ENCODE results near the gene DNAH2.

DNAH2 gene

GRCh38 chr17:7873051-7873450, 155.5 kb downstream of the DNAH2 start:
- no peak for DNase-seq (ENCODE audit: low spot score)

DNA sequence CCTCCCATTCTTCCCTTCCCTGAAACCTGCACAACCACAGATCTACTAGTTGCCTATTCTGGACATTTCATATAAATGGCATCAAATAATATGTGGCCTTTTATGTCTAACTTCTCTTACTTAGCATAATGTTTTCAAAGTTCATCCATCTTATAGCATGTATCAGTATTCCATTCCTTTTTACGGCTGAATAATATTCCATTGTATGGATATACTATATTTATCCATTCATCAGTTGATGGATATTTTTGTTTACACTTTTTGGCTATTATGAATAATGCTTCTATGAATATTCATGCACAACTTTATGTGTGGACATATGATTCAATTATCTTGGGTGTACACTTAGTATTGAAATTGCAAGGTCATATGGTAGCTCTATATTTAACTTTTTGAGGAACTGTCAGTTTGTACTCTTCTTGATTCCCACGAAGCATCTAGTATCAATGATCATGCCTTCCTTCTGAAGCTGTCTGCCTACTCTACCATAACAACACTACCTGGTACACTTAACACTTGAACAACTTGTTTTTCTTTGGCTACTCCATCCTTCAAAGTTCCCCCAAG, 158.3 kb downstream of the DNAH2 start:
- DNase-seq (ENCODE audit: low spot score) = no peak

GRCh38 chr17:7878234-7878633, 160.7 kb downstream of the DNAH2 start:
- no peak for DNase-seq (ENCODE audit: low spot score)

GRCh38 chr17:7880076-7880868, 162.7 kb downstream of the DNAH2 start:
- no peak for DNase-seq (ENCODE audit: low spot score)

DNA sequence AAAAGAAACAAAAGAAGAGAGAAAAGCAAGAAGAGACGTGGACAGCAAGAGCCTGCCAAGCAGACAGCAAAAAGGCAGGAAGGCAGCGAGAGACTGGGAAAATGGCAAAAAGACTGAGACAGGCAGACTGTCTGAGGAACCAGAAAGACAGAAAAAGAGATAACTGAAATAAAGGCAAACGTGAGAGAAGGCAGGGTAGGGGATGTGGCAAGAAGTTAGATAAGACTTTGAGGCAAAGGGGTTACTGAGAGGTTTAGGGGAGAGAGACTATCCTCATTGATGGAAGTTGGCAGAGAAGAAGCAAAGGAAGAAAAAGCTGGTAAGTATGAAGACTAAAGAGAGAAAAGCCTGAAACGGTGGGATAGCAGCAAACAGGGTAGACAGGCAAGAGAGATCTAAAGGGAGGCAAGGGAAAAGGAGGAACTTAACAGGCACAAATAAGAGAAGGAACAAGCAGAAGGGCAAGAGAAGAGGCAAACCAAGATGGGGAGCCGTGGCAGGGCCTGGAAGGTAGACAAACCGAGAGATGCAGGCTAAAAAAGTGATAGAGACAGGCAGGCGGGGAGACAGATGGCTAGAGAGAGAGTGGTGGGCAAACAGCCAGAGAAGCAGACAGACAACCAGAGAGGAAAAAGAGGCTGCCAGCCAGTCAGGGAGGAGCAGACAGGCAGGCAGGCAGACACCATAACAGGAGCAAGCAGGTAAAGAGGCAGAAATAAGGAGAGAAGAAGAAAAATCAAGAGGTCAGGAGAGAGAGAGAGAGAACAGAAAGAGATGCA, 163.9 kb downstream of the DNAH2 start:
- DNase-seq (ENCODE audit: low spot score) = no peak

- DNase-seq (ENCODE audit: low spot score) = no peak
Measured at GRCh38 chr17:7882068-7882467, 164.5 kb downstream of the DNAH2 start.

DNA sequence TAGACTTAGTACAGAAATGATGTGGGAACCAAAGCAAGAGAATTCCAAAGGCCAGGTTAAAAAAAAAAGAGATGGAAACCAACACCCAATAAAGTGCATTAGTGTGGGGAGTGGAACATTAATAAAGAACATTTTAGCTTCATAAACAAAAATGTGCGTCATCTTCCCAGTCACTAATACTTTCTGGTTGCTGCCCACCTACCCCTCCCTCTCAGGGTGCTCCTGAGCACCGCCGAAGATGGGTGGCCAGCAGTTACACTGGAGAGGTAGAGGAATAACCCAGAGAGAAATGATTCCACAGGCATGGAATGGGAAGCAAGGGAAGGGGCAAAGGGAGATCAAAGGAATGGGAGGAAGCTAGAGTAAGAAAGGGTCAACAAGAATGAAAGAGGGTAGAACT, 165.1 kb downstream of the DNAH2 start:
- no peak for DNase-seq (ENCODE audit: low spot score)

All from SW480 (cell line).